SKM-1 treated with dmso at 0.1 percent for 144 hours (cell line): ENCODE results near the gene SGK1.
"Not testable (repeated sequence)": the region's sequence is repeated elsewhere in the genome, so short reads cannot be mapped to it uniquely, and the experiment has no call there.

Experiments used
- DNase-seq: peaks from one replicate; lab custom pipeline; 2025; ENCODE audit not compliant: unreplicated experiment; lab: John Stamatoyannopoulos, UW

The SGK1 gene

GRCh38 chr6:134328138-134328537, 10.2 kb upstream of the SGK1 start:
- DNase-seq: no peak

- DNase-seq: not testable (repeated sequence)
These were observed 8.3 kb upstream of the SGK1 start for GRCh38 chr6:134326192-134326591.

GRCh38 chr6:134324766-134325165, 6.9 kb upstream of the SGK1 start:
- no peak for DNase-seq

- no peak for DNase-seq
These were observed 6.2 kb upstream of the SGK1 start for GRCh38 chr6:134324141-134324540.

GRCh38 chr6:134323698-134324097, 5.8 kb upstream of the SGK1 start:
- DNase-seq: no peak

- no peak for DNase-seq
These were observed 5.4 kb upstream of the SGK1 start for GRCh38 chr6:134323294-134323693.

GRCh38 chr6:134322216-134322615, 4.3 kb upstream of the SGK1 start:
- no peak for DNase-seq

GRCh38 chr6:134321246-134321645, 3.3 kb upstream of the SGK1 start:
- no peak for DNase-seq

- not testable (repeated sequence) for DNase-seq
These were observed 1.8 kb upstream of the SGK1 start for GRCh38 chr6:134319686-134320085.

- DNase-seq: no peak
These were observed 1.0 kb upstream of the SGK1 start for GRCh38 chr6:134318974-134319281.

GRCh38 chr6:134318236-134318973, 493 bp upstream of the SGK1 start:
- no peak for DNase-seq

- no peak for DNase-seq
These were observed 1.0 kb downstream of the SGK1 start for GRCh38 chr6:134316733-134317431.

- no peak for DNase-seq
These were observed 1.9 kb downstream of the SGK1 start for GRCh38 chr6:134315974-134316441.

- DNase-seq: no peak
These were observed 2.7 kb downstream of the SGK1 start for GRCh38 chr6:134315189-134315588.

GRCh38 chr6:134314006-134314821, 3.7 kb downstream of the SGK1 start:
- no peak for DNase-seq

- no peak for DNase-seq
These were observed 5.8 kb downstream of the SGK1 start for GRCh38 chr6:134312038-134312660.

GRCh38 chr6:134310817-134311216, 7.1 kb downstream of the SGK1 start:
- DNase-seq: no peak

- DNase-seq: no peak
These were observed 7.8 kb downstream of the SGK1 start for GRCh38 chr6:134309983-134310605.

GRCh38 chr6:134309227-134309626, 8.7 kb downstream of the SGK1 start:
- no peak for DNase-seq

- no peak for DNase-seq
These were observed 9.1 kb downstream of the SGK1 start for GRCh38 chr6:134308800-134309199.

- no peak for DNase-seq
These were observed 10.0 kb downstream of the SGK1 start for GRCh38 chr6:134307870-134308269.
